Measurements from ENCODE around the gene SLC7A4. TPM values are rescaled to one million over a fixed set of nuclear protein-coding genes. Genes with fewer than 3 reads are reported as not detected.

The SLC7A4 gene
- total and polyA plus RNA-seq, 12 donors = 0.73 to 7.2 (median 3.3) TPM

DNA sequence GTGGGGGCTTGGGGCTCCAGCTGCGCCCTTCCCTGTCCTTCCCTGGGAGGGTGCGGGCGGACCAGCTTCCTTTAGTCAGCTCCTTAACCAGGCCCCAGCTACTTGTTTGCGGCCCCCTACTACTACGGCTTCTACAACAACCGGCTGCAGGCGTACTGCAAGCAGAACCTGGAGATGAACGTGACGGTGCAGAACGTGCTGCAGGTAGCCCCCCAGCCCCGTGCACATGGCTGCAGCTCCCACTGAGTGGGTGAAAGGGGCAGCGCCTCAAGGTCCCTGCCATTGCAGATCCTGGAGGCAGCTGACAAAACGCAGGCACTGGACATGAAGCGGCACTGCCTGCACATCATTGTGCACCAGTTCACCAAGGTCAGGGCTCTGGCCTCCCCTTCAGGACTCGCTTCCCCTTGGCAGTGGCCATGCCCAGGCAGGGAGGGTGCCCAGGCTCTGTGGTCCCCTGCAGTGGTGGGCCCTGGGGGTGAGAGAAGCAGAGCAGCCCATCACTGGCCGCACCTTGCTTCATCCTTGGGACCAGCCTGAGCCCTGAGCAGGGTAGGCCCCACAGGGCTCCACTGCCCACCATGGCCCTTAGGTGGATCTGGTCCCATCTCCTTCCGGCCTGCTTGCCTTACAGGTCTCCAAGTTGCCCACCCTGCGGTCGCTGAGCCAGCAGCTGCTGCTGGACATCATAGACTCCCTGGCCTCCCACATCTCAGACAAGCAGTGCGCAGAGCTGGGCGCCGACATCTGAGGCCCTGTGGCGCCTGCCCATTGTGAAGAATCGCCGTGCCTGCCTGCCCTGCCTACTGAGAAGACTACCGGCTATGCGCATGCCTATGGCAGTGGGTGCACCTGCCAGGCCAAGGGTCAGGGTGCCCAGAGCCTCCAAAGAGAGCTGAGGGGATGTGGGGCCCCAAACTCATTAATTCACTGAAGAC, 35.5 kb downstream of the SLC7A4 start:
- TF ChIP-seq, protein P1, sequence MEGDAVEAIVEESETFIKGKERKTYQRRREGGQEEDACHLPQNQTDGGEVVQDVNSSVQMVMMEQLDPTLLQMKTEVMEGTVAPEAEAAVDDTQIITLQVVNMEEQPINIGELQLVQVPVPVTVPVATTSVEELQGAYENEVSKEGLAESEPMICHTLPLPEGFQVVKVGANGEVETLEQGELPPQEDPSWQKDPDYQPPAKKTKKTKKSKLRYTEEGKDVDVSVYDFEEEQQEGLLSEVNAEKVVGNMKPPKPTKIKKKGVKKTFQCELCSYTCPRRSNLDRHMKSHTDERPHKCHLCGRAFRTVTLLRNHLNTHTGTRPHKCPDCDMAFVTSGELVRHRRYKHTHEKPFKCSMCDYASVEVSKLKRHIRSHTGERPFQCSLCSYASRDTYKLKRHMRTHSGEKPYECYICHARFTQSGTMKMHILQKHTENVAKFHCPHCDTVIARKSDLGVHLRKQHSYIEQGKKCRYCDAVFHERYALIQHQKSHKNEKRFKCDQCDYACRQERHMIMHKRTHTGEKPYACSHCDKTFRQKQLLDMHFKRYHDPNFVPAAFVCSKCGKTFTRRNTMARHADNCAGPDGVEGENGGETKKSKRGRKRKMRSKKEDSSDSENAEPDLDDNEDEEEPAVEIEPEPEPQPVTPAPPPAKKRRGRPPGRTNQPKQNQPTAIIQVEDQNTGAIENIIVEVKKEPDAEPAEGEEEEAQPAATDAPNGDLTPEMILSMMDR (IDR thresholded peaks at IDR 0.05) = no peak
- no peak for TF ChIP-seq POLR2A (IDR thresholded peaks at IDR 0.05)
- intact Hi-C loops (cut with DNase I) = no loop called here

GRCh38 chr22:20996031-20996410, 36.3 kb downstream of the SLC7A4 start:
- peaks cover 10 to 17% of the 10 kb centered on the region in 2 donors for H3K4me1 ChIP-seq (replicated peaks in 1 of 2)
- H3K36me3 ChIP-seq (replicated peaks in 1 of 2) = peaks cover 0 to 61% of the 10 kb centered on the region in 2 donors
- 95 to 97% (median 96%) methylated on average over 7 to 10 of the region's 10 CpGs; no CpG with 5 or more reads in 1 of the 4 donors for WGBS, 4 donors
- H3K4me3 ChIP-seq = no peak overlapping the region
- no peak for TF ChIP-seq POLR2A (IDR thresholded peaks at IDR 0.05)
- DNase-seq = no peak
- H3K27ac ChIP-seq = no peak overlapping the region
- H3K9me3 ChIP-seq (replicated peaks in 1 of 3) = no peaks in the 10 kb centered on the region
- no peaks in the 10 kb centered on the region for H3K27me3 ChIP-seq
- intact Hi-C loops (cut with DNase I) = no loop called here

More for the DNA sequence above, 35.5 kb downstream of the SLC7A4 start:
- Histone ChIP-seq H3K36me3 (replicated peaks in 1 of 2) (peaks cover 0 to 53% of the 10 kb centered on the region in 2 donors), H3K27me3 (no peaks in the 10 kb centered on the region), H3K4me1 (replicated peaks in 1 of 2) (peaks cover 14 to 19% of the 10 kb centered on the region in 2 donors), H3K9me3 (replicated peaks in 1 of 3) (no peaks in the 10 kb centered on the region), H3K27ac (no peak overlapping the region), H3K4me3 (no peak overlapping the region)
- WGBS, 4 donors = 89 to 100% (median 93%) methylated on average over 3 to 27 of the region's 27 CpGs
- DNase-seq = no peak

- H3K36me3 ChIP-seq (replicated peaks in 1 of 2) = peaks cover 0 to 65% of the 10 kb centered on the region in 2 donors
- no peaks in the 10 kb centered on the region for H3K9me3 ChIP-seq (replicated peaks in 1 of 3)
- intact Hi-C loops (cut with DNase I) = no loop called here
- no peak for TF ChIP-seq POLR2A (IDR thresholded peaks at IDR 0.05)
- TF ChIP-seq, protein P1 (IDR thresholded peaks at IDR 0.05) = no peak
- H3K4me3 ChIP-seq = no peak overlapping the region
- H3K27ac ChIP-seq = no peak overlapping the region
- peaks cover 5 to 11% of the 10 kb centered on the region in 2 donors for H3K4me1 ChIP-seq (replicated peaks in 1 of 2)
- 90 to 94% (median 93%) methylated on average over 13 to 23 of the region's 23 CpGs for WGBS, 4 donors
- no peaks in the 10 kb centered on the region for H3K27me3 ChIP-seq
- DNase-seq = no peak
Observed at GRCh38 chr22:20995329-20996030, 36.9 kb downstream of the SLC7A4 start.

- Histone ChIP-seq H3K4me3 (no peak overlapping the region), H3K36me3 (replicated peaks in 1 of 2) (peaks cover 0 to 65% of the 10 kb centered on the region in 2 donors), H3K27me3 (no peaks in the 10 kb centered on the region), H3K4me1 (replicated peaks in 1 of 2) (peaks cover 0 to 5% of the 10 kb centered on the region in 2 donors), H3K27ac (no peak overlapping the region), H3K9me3 (replicated peaks in 1 of 3) (no peaks in the 10 kb centered on the region)
- intact Hi-C loops (cut with DNase I) = no loop called here
- 92 to 100% (median 94%) methylated on average over 1 to 10 of the region's 10 CpGs for WGBS, 4 donors
- no peak for DNase-seq
- TF ChIP-seq, protein P1 (IDR thresholded peaks at IDR 0.05) = no peak
- TF ChIP-seq POLR2A (IDR thresholded peaks at IDR 0.05) = no peak
Observed at GRCh38 chr22:20994902-20995241, 37.5 kb downstream of the SLC7A4 start.

Measured in adrenal gland (tissue), 12 donors.